Measurements from ENCODE around the gene BEX4. TPM values are rescaled to one million over a fixed set of nuclear protein-coding genes. Genes with fewer than 3 reads are reported as not detected.
"Not testable (repeated sequence)": the region's sequence is repeated elsewhere in the genome, so short reads cannot be mapped to it uniquely, and the experiment has no call there.

BEX4 gene
- total RNA-seq, 1 donor from 2014 or later: 80.8 TPM

- H3K27me3 ChIP-seq (ENCODE audit: control insufficient read depth, insufficient read depth, low read length): no peaks in the 10 kb centered on the region
- H3K36me3 ChIP-seq (ENCODE audit: control insufficient read depth, insufficient read depth, low read length): no peaks in the 10 kb centered on the region
- no peak for TF ChIP-seq CTCF (IDR thresholded peaks at IDR 0.05; ENCODE audit: insufficient read depth, low read length, poor library complexity, severe bottlenecking)
- H3K4me3 ChIP-seq (ENCODE audit: low read depth, low read length): no peak overlapping the region
- DNase-seq (ENCODE audit: low read depth): no peak
Measured at GRCh38 chrX:103183912-103184311, 31.0 kb upstream of the BEX4 start.

- Histone ChIP-seq H3K4me3 (ENCODE audit: low read depth, low read length) (no peak overlapping the region), H3K36me3 (ENCODE audit: control insufficient read depth, insufficient read depth, low read length) (no peaks in the 10 kb centered on the region), H3K27me3 (ENCODE audit: control insufficient read depth, insufficient read depth, low read length) (no peaks in the 10 kb centered on the region)
- no peak for TF ChIP-seq CTCF (IDR thresholded peaks at IDR 0.05; ENCODE audit: insufficient read depth, low read length, poor library complexity, severe bottlenecking)
- DNase-seq (ENCODE audit: low read depth): no peak
Measured at GRCh38 chrX:103187953-103188475, 26.9 kb upstream of the BEX4 start.

GRCh38 chrX:103197721-103198306 lies 17.1 kb upstream of the BEX4 start:
- H3K4me3 ChIP-seq (ENCODE audit: low read depth, low read length): no peak overlapping the region
- no peak for TF ChIP-seq CTCF (IDR thresholded peaks at IDR 0.05; ENCODE audit: insufficient read depth, low read length, poor library complexity, severe bottlenecking)
- DNase-seq (ENCODE audit: low read depth): no peak
- no peaks in the 10 kb centered on the region for H3K36me3 ChIP-seq (ENCODE audit: control insufficient read depth, insufficient read depth, low read length)
- no peaks in the 10 kb centered on the region for H3K27me3 ChIP-seq (ENCODE audit: control insufficient read depth, insufficient read depth, low read length)

GRCh38 chrX:103198668-103199067 lies 16.2 kb upstream of the BEX4 start:
- H3K4me3 ChIP-seq (ENCODE audit: low read depth, low read length); H3K27me3 ChIP-seq (ENCODE audit: control insufficient read depth, insufficient read depth, low read length); H3K36me3 ChIP-seq (ENCODE audit: control insufficient read depth, insufficient read depth, low read length); DNase-seq (ENCODE audit: low read depth): not testable (repeated sequence)

- no peaks in the 10 kb centered on the region for H3K27me3 ChIP-seq (ENCODE audit: control insufficient read depth, insufficient read depth, low read length)
- no peak for TF ChIP-seq CTCF (IDR thresholded peaks at IDR 0.05; ENCODE audit: insufficient read depth, low read length, poor library complexity, severe bottlenecking)
- no peaks in the 10 kb centered on the region for H3K36me3 ChIP-seq (ENCODE audit: control insufficient read depth, insufficient read depth, low read length)
- no peak for DNase-seq (ENCODE audit: low read depth)
- H3K4me3 ChIP-seq (ENCODE audit: low read depth, low read length): no peak overlapping the region
Measured at GRCh38 chrX:103201041-103201440, 13.9 kb upstream of the BEX4 start.

- H3K4me3 ChIP-seq (ENCODE audit: low read depth, low read length): no peak overlapping the region
- TF ChIP-seq CTCF (IDR thresholded peaks at IDR 0.05; ENCODE audit: insufficient read depth, low read length, poor library complexity, severe bottlenecking): no peak
- no peak for DNase-seq (ENCODE audit: low read depth)
- H3K27me3 ChIP-seq (ENCODE audit: control insufficient read depth, insufficient read depth, low read length): no peaks in the 10 kb centered on the region
- no peaks in the 10 kb centered on the region for H3K36me3 ChIP-seq (ENCODE audit: control insufficient read depth, insufficient read depth, low read length)
Measured at GRCh38 chrX:103210056-103210455, 4.9 kb upstream of the BEX4 start.
